Nephron progenitor cell (in vitro differentiated cells): ENCODE results near the gene SLC1A7.

Source experiments
- DNase-seq: peaks from one replicate; pipeline ENCODE4 v3.0.0; 2021
- H3K27ac Mint-ChIP-seq: 2 replicates; pipeline ENCODE4 v1.8.0; 2021; ENCODE audit warnings: mild to moderate bottlenecking, moderate library complexity, mixed read lengths
- H3K27me3 Mint-ChIP-seq: 2 replicates; pipeline ENCODE4 v1.8.0; 2021; ENCODE audit warnings: mild to moderate bottlenecking, low read depth, mixed read lengths; ENCODE audit not compliant: poor library complexity
- H3K36me3 Mint-ChIP-seq: 2 replicates; pipeline ENCODE4 v1.8.0; 2021; ENCODE audit warnings: low read depth, mixed read lengths
- H3K4me1 Mint-ChIP-seq: 2 replicates; pipeline ENCODE4 v1.8.0; 2021; ENCODE audit warnings: mixed read lengths
- H3K4me3 Mint-ChIP-seq: 2 replicates; pipeline ENCODE4 v1.8.0; 2021; ENCODE audit warnings: mild to moderate bottlenecking, moderate library complexity, mixed read lengths
- H3K9me3 Mint-ChIP-seq: 2 replicates; pipeline ENCODE4 v1.8.0; 2021; ENCODE audit warnings: mild to moderate bottlenecking, moderate library complexity, mixed read lengths
- TF ChIP-seq, protein P1 (sequence below): fragments of 200-600 bp; sonication (generic); IDR thresholded peaks from 2 replicates; pipeline ENCODE4 v1.5.0; 2021; ENCODE audit warnings: antibody characterized with exemption

Gene SLC1A7

DNA sequence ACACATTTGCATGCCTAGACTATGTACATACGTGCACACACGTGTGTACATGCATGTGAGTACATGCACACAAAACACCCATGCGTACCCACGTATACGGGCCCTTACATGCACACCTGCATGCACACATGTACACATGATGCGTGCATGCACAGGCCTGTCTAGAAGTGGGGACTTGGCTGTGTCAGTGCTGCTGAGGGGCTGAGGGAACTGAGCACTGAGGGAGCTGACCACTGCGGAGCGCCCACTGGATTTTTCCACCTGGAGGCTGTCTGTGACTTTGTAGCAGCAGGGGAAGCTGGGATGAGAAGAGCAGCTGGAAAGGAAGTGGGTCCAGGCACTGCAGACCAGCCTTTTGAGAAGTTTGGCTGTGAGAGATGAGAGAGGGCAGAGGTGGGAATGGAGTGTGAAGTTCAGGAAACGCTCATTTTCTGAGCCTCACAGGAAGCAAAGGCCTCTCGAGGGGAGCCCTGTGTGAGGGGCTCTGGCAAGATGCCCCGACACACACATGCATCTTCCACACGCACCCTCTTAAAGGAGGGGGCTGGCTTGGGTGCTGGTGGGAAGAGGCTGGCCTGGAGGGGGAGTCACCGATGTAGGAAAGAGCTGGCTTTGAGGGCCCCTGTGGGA lies 59.5 kb downstream of the SLC1A7 start:
- Mint-ChIP-seq H3K27me3 (peaks cover 17% of the 10 kb centered on the region), H3K4me1 (peaks cover 34% of the 10 kb centered on the region), H3K27ac (no peak overlapping the region), H3K36me3 (no peaks in the 10 kb centered on the region), H3K9me3 (no peaks in the 10 kb centered on the region), H3K4me3 (no peak overlapping the region)
- DNase-seq = no peak
- TF ChIP-seq, protein P1, sequence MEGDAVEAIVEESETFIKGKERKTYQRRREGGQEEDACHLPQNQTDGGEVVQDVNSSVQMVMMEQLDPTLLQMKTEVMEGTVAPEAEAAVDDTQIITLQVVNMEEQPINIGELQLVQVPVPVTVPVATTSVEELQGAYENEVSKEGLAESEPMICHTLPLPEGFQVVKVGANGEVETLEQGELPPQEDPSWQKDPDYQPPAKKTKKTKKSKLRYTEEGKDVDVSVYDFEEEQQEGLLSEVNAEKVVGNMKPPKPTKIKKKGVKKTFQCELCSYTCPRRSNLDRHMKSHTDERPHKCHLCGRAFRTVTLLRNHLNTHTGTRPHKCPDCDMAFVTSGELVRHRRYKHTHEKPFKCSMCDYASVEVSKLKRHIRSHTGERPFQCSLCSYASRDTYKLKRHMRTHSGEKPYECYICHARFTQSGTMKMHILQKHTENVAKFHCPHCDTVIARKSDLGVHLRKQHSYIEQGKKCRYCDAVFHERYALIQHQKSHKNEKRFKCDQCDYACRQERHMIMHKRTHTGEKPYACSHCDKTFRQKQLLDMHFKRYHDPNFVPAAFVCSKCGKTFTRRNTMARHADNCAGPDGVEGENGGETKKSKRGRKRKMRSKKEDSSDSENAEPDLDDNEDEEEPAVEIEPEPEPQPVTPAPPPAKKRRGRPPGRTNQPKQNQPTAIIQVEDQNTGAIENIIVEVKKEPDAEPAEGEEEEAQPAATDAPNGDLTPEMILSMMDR = no peak

GRCh38 chr1:53081384-53082066 lies 60.9 kb downstream of the SLC1A7 start:
- Mint-ChIP-seq H3K4me3 (no peak overlapping the region), H3K9me3 (no peaks in the 10 kb centered on the region), H3K27ac (no peak overlapping the region), H3K27me3 (peaks cover 17% of the 10 kb centered on the region), H3K36me3 (no peaks in the 10 kb centered on the region), H3K4me1 (peaks cover 36% of the 10 kb centered on the region)
- DNase-seq = no peak
- TF ChIP-seq, protein P1 = no peak

GRCh38 chr1:53080769-53081168 lies 61.7 kb downstream of the SLC1A7 start:
- Mint-ChIP-seq H3K27ac (no peak overlapping the region), H3K9me3 (no peaks in the 10 kb centered on the region), H3K27me3 (peaks cover 17% of the 10 kb centered on the region), H3K4me1 (peaks cover 39% of the 10 kb centered on the region), H3K4me3 (no peak overlapping the region), H3K36me3 (no peaks in the 10 kb centered on the region)
- no peak for DNase-seq
- TF ChIP-seq, protein P1 = no peak

DNA sequence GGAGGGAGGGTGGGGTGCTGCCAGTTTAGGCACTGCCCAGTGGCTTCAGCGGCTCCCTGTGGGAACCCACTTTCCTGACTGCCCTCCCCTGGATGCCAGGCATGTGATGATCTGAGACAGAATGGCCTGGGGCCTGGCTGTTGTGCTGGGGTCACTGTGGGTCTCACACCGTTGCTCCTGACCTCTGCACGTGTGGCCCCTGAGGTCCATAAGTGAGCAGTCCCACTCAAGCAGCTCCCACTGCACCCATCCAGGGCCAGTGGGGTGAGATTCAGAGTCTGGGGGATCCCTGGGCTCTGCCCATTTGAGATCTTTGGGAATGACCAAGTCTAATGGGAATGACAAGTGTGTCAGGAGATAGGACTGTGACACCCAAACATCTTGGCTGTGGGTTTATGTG lies 62.4 kb downstream of the SLC1A7 start:
- no peaks in the 10 kb centered on the region for H3K9me3 Mint-ChIP-seq
- H3K27me3 Mint-ChIP-seq = peaks cover 15% of the 10 kb centered on the region
- TF ChIP-seq, protein P1 = no peak
- H3K36me3 Mint-ChIP-seq = no peaks in the 10 kb centered on the region
- peaks cover 47% of the 10 kb centered on the region for H3K4me1 Mint-ChIP-seq
- no peak for DNase-seq
- no peak overlapping the region for H3K27ac Mint-ChIP-seq
- H3K4me3 Mint-ChIP-seq = no peak overlapping the region

DNA sequence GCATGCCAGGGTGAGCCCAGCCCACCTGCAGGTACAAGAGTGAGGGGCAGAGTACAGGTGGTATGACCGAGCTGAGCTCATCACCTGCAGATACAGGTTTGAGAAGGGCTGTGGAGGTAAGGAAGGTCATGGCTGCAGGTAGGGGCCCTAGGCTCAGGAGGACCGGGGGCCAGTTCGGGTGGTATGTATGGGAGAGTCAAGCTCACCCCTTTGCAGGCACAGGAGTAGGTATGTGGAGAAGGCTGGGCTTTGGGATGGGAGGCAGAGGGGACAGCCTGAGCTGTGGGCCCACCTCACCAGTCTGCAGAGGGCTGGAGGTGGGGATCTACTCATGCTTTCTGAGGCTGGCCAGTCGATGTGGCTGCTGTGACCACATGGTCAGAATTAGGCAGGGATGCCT lies 63.2 kb downstream of the SLC1A7 start:
- Mint-ChIP-seq H3K4me1 (peaks cover 47% of the 10 kb centered on the region), H3K27me3 (peaks cover 13% of the 10 kb centered on the region), H3K27ac (no peak overlapping the region), H3K36me3 (no peaks in the 10 kb centered on the region), H3K9me3 (no peaks in the 10 kb centered on the region), H3K4me3 (no peak overlapping the region)
- DNase-seq = no peak
- TF ChIP-seq, protein P1 = no peak
